ENCODE measurements around the gene TEX14. TPM values are rescaled to one million over a fixed set of nuclear protein-coding genes. Genes with fewer than 3 reads are reported as not detected.

The TEX14 gene
- total RNA-seq, 4 donors from 2014 or later: under 0.01 TPM; not detected in 2

DNA sequence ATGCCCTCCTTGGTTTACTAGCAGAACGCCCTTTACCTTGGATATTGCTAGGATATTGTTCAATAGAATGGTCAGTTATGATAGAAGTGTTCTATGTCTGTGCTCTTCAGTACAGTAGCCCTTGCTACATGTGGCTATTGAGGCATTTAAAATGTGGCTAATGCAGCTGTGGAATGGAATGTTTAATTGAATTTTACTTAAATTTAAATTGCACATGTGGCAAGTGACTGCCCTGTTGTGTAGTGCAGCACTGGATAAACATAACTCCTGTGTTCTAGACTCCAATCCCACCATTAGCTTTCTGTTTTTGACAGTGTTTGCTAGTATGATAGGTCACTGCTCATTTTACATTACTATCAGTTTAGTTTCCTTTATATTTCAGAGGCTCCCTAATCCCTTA lies 30.4 kb upstream of the TEX14 start:
- TF ChIP-seq CTCF (IDR thresholded peaks at IDR 0.05; ENCODE audit: low read depth): no peak

DNA sequence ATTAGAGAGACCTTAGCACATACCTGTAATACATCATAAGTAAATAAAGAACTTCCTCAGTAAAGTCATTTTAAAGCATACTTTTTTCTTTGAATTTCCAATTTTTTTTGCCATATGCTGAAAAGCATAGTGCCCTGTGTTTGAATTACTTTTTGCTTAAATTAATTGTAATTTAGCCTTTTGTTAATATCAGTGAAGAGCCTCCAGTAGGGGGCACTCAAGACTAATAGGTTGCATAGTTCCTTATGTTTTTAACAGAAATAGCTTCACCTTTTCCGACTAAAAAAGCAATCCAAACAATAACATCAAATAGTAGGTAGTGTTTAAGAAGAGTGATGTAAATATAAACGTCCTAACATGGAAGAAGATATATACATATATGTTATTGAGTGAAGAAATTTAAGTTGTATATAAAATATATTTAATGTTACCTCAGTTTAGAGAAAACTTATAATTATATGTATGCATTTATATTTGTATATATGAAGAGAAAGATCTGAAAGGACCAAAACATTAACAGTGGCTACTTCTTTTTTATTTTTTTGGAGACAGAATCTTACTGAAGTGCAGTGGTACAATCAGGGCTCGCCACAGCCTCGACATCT lies 19.2 kb upstream of the TEX14 start:
- TF ChIP-seq CTCF (IDR thresholded peaks at IDR 0.05; ENCODE audit: low read depth): no peak

- TF ChIP-seq CTCF (IDR thresholded peaks at IDR 0.05; ENCODE audit: low read depth): no peak
These were observed 14.7 kb upstream of the TEX14 start for GRCh38 chr17:58706351-58707140.

DNA sequence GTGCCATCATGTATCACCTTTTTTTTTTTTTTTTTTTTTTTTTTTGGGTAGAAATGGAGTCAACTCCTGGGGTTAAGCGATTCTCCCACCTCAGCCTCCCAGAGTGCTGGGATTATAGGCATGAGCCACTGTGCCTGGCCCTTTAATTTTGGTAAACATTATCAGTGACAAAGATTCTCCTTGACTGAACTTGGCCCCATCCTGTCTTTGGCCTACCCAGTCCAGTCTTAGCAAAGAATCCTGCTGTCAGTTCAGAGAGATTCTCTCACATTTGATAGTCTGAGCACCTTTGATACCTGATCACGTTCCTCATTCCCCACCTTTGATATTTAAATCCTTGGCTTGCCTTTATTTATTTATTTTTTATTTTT lies 12.1 kb upstream of the TEX14 start:
- TF ChIP-seq CTCF (IDR thresholded peaks at IDR 0.05; ENCODE audit: low read depth): no peak

DNA sequence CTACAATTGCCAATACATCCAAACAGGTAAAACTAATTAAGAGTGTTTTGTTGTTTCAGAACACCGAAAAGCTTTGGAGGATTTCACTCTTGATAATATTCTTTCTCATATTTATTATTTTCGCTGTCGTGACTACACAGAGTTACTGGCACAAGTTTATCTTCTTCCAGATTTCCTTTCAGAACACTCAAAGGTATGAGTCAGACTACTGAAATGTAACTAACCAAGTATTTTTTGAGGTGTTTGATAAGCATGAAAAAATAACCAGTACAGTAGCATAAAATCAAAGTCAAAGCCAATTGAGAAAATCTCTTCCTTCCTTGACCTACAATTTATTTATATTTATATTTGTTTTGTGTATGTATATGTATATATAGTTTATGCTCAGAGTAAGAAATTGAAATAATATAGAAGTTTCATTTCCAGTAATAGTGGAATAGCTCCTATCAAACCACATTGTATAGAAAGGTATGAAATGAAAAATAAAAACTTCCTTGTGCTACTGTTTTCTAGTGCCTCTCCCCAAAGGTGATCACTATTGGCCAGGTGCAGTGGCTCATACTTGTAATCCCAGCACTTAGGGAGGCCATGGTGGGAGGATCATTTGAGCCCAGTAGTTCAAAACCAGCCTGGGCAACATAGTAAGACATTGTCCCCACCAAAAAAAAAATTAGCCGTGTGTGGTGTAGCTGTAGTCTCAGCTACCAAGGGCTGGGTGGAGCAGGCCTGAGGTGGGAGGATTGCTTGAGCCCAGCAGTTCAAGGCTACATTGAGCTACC lies 11.5 kb upstream of the TEX14 start:
- TF ChIP-seq CTCF (IDR thresholded peaks at IDR 0.05; ENCODE audit: low read depth): no peak

DNA sequence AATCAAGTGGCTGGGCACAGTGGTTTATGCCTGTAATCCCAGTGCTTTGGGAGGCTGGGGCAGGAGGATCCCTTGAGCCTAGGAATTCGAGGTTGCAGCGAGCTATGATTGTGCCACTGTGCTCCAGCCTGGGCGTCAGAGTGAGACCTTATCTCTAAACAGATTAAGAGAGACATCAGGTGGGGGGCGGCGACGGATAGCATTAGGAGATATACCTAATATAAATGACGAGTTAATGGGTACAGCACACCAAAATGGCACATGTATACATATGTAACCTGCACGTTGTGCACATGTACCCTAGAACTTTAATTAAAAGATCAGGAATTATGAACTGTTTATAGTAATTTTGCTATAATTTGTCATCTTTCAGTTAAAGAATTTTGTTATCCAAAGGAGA lies 10.9 kb upstream of the TEX14 start:
- TF ChIP-seq CTCF (IDR thresholded peaks at IDR 0.05; ENCODE audit: low read depth): no peak

DNA sequence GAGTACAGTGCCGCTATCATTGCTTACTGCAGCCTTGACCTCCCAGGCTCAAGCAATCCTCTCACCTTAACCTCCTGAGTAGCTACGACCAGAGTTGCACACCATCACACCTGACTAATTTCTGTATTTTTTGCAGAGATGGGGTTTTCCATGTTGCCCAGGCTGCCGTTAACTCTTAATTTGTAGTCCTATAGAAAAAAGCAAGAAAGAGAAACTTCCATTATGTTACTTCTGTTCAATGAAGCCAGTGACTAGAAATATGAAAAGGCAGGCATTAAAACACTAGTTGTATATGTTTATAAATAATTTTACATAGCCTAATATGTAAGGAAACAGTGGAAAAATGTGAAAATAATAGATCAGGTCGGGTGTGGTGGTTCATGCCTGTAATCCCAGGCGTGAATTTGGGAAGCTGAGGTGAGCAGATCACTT lies 10.2 kb upstream of the TEX14 start:
- TF ChIP-seq CTCF (IDR thresholded peaks at IDR 0.05; ENCODE audit: low read depth): no peak

Measured in subcutaneous adipose tissue (tissue), 4 donors.